ENCODE data around the gene SHCBP1. TPM values are rescaled to one million over a fixed set of nuclear protein-coding genes. Genes with fewer than 3 reads are reported as not detected.
A peak's percentile ranks its signal among the peaks of the same experiment; 100 is the strongest.
"Not testable (repeated sequence)": the region's sequence is repeated elsewhere in the genome, so short reads cannot be mapped to it uniquely, and the experiment has no call there.

The SHCBP1 gene
- polyA plus RNA-seq, 3 donors from 2014 or later = 0.40 to 1.7 TPM; not detected in 1

DNA sequence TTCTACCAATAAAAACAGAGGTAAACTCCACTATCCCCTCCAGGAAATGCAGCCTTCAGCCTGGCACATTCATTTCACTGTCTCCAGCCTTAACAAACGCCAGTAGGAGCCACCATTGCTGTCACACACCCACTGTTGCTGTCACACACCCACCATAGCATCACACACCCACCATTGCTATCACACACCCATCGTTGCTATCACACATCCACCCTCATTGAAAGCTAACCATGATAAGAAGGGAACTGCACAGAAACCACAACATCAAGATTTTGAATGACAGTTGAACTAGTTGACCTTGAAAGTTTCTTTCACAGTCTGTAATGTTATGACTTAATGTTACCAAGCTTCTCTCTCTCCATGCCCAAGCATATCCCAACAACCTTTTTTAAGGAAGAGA lies 38.1 kb downstream of the SHCBP1 start:
- Mint-ChIP-seq H3K9me3 (peaks cover 11 to 28% (median 18%) of the 10 kb centered on the region in 6 donors), H3K27me3 (ENCODE audit: low read depth in 3 of 3) (no peaks in the 10 kb centered on the region), H3K4me1 (peaks cover 20 to 39% of the 10 kb centered on the region in 2 donors), H3K27ac (peak overlapping the region in 5 of 6 donors; percentile 2 to 65 (median 47)), H3K36me3 (peaks cover 18 to 40% (median 23%) of the 10 kb centered on the region in 3 donors), H3K4me3 (peak overlapping the region; percentile 6 to 46 (median 15))
- peak in 2 of 3 donors; percentile 13 to 15 for DNase-seq

DNA sequence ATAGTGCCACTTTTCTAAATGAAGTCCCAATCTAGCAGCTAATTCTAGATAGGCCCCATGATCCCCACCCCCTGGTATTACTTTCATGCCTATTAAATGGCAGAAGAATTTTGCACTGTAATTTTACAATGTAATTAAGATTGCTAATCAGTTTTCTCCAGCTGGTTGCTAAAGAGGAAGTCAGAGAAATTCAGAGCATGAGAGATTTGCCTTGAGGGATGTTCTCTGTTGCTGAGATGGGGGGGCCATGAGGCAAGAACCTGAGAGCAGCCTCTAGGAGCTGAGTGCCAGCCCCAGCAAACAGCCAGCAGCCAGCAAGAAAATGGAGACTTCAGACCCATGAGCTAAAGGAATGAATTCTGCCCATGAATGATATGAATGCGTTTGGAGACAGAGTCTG lies 38.9 kb downstream of the SHCBP1 start:
- Mint-ChIP-seq H3K9me3 (peaks cover 9 to 23% (median 18%) of the 10 kb centered on the region in 6 donors), H3K36me3 (peaks cover 17 to 32% (median 18%) of the 10 kb centered on the region in 3 donors), H3K27me3 (ENCODE audit: low read depth in 3 of 3) (no peaks in the 10 kb centered on the region), H3K4me3 (no peak overlapping the region), H3K27ac (peak overlapping the region in 2 of 6 donors; percentile 26 to 29), H3K4me1 (peaks cover 20 to 39% of the 10 kb centered on the region in 2 donors)
- no peak for DNase-seq

DNA sequence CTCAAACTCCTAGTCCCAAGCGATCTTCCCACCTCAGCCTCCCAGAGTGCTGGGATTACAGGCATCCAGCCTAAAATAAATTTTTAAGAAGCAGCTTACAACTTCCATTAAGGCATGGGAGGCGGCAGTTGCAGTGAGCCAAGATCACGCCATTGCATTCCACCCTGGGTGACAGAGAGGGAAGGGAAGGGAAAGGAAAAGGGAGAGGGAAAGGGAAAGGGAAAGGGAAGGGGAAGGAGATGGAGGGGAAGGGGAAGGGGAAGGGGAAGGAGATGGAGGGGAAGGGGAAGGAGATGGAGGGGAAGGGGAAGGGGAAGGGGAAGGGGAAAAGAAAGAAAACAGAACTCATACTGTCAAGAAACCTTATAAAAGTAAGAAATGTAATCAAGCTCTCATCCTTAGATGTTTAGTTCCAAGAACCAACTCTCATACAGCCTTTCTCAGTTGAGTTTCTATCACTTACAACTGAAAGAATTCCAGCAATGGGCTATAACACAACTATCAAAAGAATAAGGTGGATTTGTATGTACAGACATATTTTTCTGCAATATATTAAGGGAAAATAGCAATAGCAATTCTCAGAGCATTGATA lies 43.1 kb downstream of the SHCBP1 start:
- H3K27me3 Mint-ChIP-seq (ENCODE audit: low read depth in 3 of 3) = peaks cover 0 to 1% (median 0%) of the 10 kb centered on the region in 3 donors
- no peak overlapping the region for H3K27ac Mint-ChIP-seq
- peaks cover 13 to 30% of the 10 kb centered on the region in 2 donors for H3K4me1 Mint-ChIP-seq

DNA sequence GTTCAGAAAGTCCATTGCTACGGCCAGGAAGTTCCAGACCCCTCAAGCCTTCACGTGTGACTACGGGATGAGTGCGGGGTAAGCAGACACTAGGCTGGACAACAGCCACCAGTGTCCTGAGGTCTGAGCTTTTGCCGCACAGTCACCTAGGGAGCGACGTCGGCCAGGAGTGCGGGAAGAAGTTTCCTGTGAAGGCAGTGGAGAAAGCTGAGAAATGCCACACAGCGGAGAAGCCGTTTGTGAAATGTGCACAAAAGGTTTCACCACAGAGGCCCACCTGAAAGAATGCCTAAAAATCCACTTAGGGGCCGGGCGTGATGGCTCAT lies 47.4 kb downstream of the SHCBP1 start:
- no peaks in the 10 kb centered on the region for H3K36me3 Mint-ChIP-seq
- H3K27me3 Mint-ChIP-seq (ENCODE audit: low read depth in 3 of 3) = peaks cover 2 to 5% (median 3%) of the 10 kb centered on the region in 3 donors
- H3K4me3 Mint-ChIP-seq = no peak overlapping the region
- H3K9me3 Mint-ChIP-seq = peaks cover 0 to 2% (median 0%) of the 10 kb centered on the region in 6 donors
- DNase-seq = no peak
- H3K4me1 Mint-ChIP-seq = peaks cover 6 to 14% of the 10 kb centered on the region in 2 donors
- H3K27ac Mint-ChIP-seq = no peak overlapping the region

More for the DNA sequence above, 43.1 kb downstream of the SHCBP1 start:
- no peaks in the 10 kb centered on the region for H3K9me3 Mint-ChIP-seq
- no peak for DNase-seq
- peaks cover 0 to 8% (median 0%) of the 10 kb centered on the region in 3 donors for H3K36me3 Mint-ChIP-seq
- no peak overlapping the region for H3K4me3 Mint-ChIP-seq

DNA sequence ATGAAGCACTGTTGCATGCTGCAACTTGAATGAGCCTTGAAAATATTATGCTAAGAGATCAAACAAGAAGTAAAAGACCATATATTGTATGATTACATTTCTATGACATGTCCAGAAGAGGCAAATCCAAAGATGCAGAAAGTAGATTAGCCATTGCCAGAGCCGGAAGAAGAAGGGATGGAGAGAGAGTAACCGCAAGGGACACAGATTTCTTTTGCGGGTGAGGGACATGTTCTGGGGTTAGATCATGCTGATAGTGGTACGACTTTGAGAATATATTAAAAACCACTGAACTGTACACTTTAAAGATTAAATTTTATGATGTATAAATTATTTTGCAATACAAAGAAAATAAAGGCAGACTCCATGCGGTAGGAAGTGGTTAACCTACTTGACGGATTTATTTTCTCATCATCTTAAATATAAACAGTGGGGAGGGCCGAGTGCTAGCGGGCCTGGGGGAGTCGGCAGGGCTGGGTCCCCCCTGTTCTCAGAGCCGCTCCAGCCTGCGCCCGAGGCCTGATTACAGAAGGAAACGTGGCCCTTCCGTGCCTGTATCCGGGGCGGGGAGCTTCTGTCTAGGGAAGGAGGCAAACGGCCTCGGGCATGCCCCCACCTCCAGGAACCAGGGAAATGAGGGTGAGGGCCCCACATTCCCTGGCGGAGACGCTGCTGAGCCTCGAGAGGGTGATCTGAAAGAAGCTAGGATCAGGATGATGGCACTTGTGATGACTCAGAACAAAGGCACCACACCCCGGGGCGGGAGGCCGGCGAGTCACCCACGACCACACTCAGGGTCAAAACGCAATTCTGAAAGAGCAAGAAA lies 48.0 kb downstream of the SHCBP1 start:
- Mint-ChIP-seq H3K4me1 (peaks cover 6 to 14% of the 10 kb centered on the region in 2 donors), H3K27ac (peak overlapping the region in 1 of 6 donors; percentile 55), H3K9me3 (peaks cover 0 to 2% (median 0%) of the 10 kb centered on the region in 6 donors), H3K27me3 (ENCODE audit: low read depth in 3 of 3) (peaks cover 2 to 5% (median 3%) of the 10 kb centered on the region in 3 donors), H3K36me3 (no peaks in the 10 kb centered on the region), H3K4me3 (peak overlapping the region; percentile 5 to 50 (median 47))
- DNase-seq = peak in 1 of 3 donors; percentile 3

DNA sequence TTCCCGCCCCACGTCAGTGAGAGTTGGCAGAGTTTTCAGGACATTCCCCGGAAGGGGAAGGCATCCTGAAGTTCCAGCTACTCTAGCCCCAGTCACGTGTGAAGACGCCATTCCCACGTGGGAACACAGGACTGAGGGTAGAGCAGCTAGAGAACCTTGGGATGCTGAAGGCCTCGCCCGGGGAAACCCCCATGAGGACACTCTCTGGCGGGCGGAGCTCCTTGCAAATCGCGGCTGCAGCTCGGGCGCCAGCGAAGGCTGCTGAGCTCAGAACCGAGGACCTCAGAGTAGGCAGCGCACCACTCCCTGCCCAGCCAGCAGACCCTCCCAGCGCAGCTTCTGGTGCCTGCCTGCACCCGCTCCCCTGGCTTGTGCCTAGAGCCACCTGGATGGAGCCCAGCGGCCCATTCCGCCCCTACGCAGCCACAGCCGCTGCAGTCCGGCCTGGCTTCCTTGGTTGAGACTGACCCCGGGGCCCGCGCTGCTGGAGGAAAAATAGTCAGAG lies 51.9 kb downstream of the SHCBP1 start:
- peaks cover 2 to 7% (median 3%) of the 10 kb centered on the region in 3 donors for H3K27me3 Mint-ChIP-seq (ENCODE audit: low read depth in 3 of 3)
- DNase-seq = no peak
- H3K36me3 Mint-ChIP-seq = no peaks in the 10 kb centered on the region
- peaks cover 6 to 14% of the 10 kb centered on the region in 2 donors for H3K4me1 Mint-ChIP-seq
- no peak overlapping the region for H3K4me3 Mint-ChIP-seq
- H3K9me3 Mint-ChIP-seq = peaks cover 0 to 2% (median 0%) of the 10 kb centered on the region in 6 donors
- no peak overlapping the region for H3K27ac Mint-ChIP-seq

DNA sequence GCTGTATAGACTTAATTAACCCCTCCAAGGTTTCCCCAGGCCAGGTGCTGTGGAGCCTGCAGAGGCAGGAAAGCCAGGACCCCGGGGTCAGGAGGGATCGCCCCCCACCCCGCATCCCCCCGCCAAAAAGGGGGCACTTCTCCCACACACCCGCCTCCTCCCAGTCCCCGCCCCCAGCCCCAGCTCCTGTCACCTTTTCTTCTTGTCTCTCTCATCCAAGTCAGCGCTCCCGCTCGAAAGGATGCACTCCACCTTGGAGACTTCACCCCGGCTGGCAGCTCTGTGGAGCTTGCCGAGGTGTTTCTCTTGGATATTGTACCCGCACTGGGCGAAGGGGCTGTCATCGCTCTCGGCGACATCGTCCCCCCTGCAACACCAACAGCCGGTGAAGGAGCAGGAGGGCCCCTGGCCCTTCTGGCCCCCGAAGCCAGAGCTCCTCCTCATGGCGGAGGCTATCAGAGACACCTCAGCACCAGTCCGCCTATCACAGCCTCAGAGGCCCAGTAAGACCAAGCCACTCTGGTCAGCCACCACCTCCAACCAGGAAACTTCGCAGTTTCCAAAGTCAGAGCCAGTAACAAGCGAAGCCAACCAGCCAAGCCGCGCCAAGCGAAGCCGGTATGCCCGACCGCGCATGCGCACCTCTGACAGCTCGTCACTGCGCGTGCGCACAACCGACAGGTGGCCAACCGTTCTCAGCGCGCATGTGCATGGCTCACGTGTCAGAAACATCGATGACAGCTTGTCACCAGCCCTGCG lies 52.5 kb downstream of the SHCBP1 start:
- Mint-ChIP-seq H3K4me1 (peaks cover 6 to 13% of the 10 kb centered on the region in 2 donors), H3K36me3 (no peaks in the 10 kb centered on the region), H3K4me3 (no peak overlapping the region), H3K27me3 (ENCODE audit: low read depth in 3 of 3) (peaks cover 2 to 11% (median 2%) of the 10 kb centered on the region in 3 donors), H3K27ac (no peak overlapping the region), H3K9me3 (peaks cover 0 to 2% (median 0%) of the 10 kb centered on the region in 6 donors)
- no peak for DNase-seq

DNA sequence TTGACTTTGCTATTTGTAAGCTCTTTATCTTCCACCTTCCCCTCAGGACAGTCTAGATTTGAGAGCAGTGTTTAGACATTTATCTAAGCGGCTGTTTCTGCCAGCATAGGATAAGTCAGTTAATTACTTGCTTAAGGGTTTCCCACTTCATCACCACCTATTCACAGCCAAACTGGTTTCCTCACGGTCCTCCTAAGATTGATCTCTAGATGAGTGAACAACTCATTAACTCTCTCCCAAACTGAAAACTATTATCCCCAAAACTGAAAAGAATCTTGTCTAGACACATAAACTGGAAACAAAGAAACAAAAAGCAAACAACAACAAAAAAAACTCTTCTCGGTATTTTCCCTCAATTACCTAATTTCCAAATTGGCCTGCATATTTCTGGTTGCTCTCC lies 58.2 kb downstream of the SHCBP1 start:
- no peaks in the 10 kb centered on the region for H3K4me1 Mint-ChIP-seq
- H3K36me3 Mint-ChIP-seq = no peaks in the 10 kb centered on the region
- no peak overlapping the region for H3K27ac Mint-ChIP-seq
- DNase-seq = no peak
- no peaks in the 10 kb centered on the region for H3K9me3 Mint-ChIP-seq
- H3K27me3 Mint-ChIP-seq (ENCODE audit: low read depth in 3 of 3) = peaks cover 0 to 5% (median 2%) of the 10 kb centered on the region in 3 donors
- H3K4me3 Mint-ChIP-seq = no peak overlapping the region

DNA sequence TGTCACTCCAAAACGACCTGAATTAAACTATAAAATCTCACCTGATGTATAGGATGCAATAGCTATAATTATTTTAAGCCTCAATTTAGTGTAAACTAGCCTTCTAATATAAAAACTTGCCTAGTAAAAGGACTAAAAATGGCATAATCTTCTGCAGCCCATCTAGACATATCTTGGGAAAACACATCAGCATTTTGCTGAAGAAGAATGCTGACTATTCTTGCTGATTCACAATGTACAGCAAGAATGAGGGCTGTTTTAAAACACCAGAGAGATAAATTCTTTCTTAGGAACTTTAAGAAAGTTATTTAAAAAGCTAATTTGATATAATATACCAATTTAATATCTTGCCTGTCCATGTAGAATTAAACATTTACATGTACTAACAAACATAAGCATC lies 63.2 kb downstream of the SHCBP1 start:
- H3K27ac Mint-ChIP-seq = no peak overlapping the region
- DNase-seq = no peak
- no peaks in the 10 kb centered on the region for H3K36me3 Mint-ChIP-seq
- peaks cover 2 to 8% (median 2%) of the 10 kb centered on the region in 3 donors for H3K27me3 Mint-ChIP-seq (ENCODE audit: low read depth in 3 of 3)
- H3K4me3 Mint-ChIP-seq = no peak overlapping the region
- H3K9me3 Mint-ChIP-seq = no peaks in the 10 kb centered on the region
- H3K4me1 Mint-ChIP-seq = peaks cover 0 to 9% of the 10 kb centered on the region in 2 donors

DNA sequence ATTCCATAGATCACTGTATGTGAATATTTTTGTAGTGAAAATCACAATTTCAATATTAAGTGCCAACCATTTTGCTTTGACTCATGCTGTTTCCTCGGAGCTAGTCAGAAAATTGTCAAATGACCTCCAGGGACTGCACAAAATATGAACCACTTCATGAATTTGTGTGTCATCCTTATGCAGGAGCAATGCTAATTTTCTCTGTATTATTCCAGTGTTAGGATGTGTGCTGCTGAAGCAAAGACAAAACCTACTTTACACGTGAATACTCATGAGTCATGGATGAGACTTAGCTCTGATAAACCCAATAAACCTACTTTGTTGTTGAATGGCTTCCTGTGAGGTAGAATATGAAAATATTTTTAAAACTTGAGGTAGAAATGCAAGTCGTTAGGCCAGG lies 65.2 kb downstream of the SHCBP1 start:
- Mint-ChIP-seq H3K27ac (no peak overlapping the region), H3K9me3 (no peaks in the 10 kb centered on the region), H3K27me3 (ENCODE audit: low read depth in 3 of 3) (peaks cover 0 to 8% (median 2%) of the 10 kb centered on the region in 3 donors), H3K4me1 (peaks cover 0 to 9% of the 10 kb centered on the region in 2 donors), H3K36me3 (no peaks in the 10 kb centered on the region), H3K4me3 (no peak overlapping the region)
- DNase-seq = no peak

DNA sequence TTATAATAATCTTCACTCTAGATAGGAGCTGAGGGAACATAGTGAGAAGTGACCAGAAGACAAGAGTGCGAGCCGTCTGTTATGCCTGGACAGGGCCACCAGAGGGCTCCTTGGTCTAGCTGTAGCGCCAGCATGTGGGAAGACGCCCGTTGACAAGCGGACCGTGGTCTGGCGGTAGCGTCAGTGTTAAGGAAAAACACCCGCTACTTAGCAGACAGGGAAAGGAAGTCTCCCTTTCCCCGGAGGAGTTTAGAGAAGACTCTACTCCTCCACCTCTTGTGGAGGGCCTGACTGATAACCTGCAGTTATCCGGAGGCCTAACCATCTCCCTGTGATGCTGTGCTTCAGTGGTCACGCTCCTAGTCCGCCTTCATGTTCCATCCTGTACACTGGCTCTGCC lies 66.7 kb downstream of the SHCBP1 start:
- not testable (repeated sequence) for H3K27ac Mint-ChIP-seq; H3K4me1 Mint-ChIP-seq; H3K27me3 Mint-ChIP-seq (ENCODE audit: low read depth in 3 of 3); H3K36me3 Mint-ChIP-seq; H3K9me3 Mint-ChIP-seq
- peak overlapping the region in 2 of 5 donors; percentile 9 to 39 for H3K4me3 Mint-ChIP-seq
- DNase-seq = peak; percentile 14 to 46 (median 38)

DNA sequence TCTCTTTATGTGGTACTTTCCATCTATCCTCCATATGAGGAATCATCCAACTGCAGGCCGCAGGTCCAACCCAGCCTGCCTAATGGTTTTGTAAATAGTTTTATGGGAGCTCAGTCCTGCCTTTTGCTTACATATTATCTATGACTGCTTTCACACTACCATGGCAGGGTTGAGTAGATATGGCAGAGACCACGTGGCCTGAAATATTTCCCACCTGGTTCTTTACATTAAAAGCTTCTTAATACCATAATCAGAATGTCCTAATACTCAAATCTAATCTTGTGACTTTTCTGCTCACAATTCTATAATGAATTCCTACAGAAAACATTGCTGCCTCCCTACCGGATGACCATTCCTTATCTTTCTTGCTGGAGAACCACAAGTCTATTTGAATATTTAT lies 71.7 kb downstream of the SHCBP1 start:
- Mint-ChIP-seq H3K36me3 (no peaks in the 10 kb centered on the region), H3K27me3 (ENCODE audit: low read depth in 3 of 3) (no peaks in the 10 kb centered on the region), H3K9me3 (peaks cover 0 to 1% (median 0%) of the 10 kb centered on the region in 6 donors), H3K4me3 (no peak overlapping the region), H3K4me1 (peaks cover 0 to under 1% of the 10 kb centered on the region in 2 donors), H3K27ac (no peak overlapping the region)
- DNase-seq = no peak

Measured in immature natural killer cell (primary cell).